Heart left ventricle (tissue), 13 donors: ENCODE measurements around the gene ISLR.

Experiments
- POLR2A ChIP-seq, 2 donors: fragments of 450-650 bp; IDR thresholded peaks; one replicate each; pipeline ENCODE4 v1.6.1; 2017; ENCODE audit warnings: antibody characterized with exemption in 2 of 2, mild to moderate bottlenecking in 2 of 2, moderate library complexity in 2 of 2
- TF ChIP-seq, protein P1 (sequence below), 12 donors: fragments of 200-600 bp; sonication (generic) in 4 of 12; IDR thresholded peaks; one replicate each; pipeline versions ENCODE4 v1.5.0 to v1.8.0; 2018 to 2022; ENCODE audit warnings: antibody characterized with exemption in 12 of 12, mild to moderate bottlenecking in 5 of 12
- donor health status: ischemic (EF 13 %, LVEDD 7.1; RV severe dilation, severe dysfunction).
- donor health status: DM: no; HTN: yes; CAD: no.
- donor health status: DM: no; HTN: no; CAD: no.
- donor health status: ischemic (EF 25% LVEDD 6.9; RV normal size, moderate dysfunction).
- donor health status: ischemic (EF 25% LVEDD 5.7; RV mildly dilated, moderate dysfunction).
- donor health status: ischemic (EF 35%, LVEDD 5.7; RV mildly dilated, moderate dysfunction).
- donor health status: nonischemic (EF 11% LVEDD 7.7; RV severe dilation, severe dysfunction).
- donor health status: DM: yes; HTN: yes; CAD: no.
- donor health status: PGD.
- donor health status: ischemic (EF 29% LVEDD 5.4; RV normal size, mild dysfunction).
- donor health status: nonischemic (EF 23%, LVEDD 6.1; RV moderate dilation, normal function).

DNA sequence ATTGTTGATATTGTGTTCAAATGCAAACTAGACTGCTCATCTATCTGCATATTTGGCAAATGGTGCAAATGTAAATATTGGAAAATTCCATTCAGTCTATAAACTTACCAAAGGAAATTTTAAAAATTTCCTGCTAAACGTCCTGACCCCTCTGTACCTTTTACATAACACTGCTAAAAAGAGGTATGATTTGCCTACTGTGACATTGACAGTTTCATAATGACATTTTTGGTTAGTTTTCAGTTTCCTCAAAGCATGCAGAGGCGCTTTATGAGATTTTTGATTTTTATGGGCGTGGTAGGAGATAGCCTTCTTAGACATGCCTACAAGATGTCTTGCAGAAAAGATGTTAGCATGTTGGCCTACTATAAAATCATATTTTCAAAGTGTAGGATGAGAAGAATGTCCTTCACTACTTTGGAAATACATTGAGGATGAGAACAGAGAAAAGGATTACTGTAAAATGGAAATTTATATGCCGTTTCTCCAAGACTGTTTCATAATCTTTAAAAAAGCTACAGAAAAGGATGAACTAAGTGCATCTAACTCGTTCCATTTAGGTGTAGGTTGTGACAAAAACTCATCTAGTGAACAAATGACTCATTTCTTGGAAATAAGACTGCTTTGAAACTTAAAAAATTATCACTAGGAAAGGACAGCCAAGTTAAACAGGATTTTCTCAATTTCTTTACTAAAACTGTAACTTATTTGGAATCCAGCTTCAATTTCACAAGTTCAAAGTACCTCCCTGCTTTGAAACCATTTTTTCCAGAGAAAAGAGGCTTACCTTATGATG lies 14.5 kb upstream of the ISLR start:
- TF ChIP-seq, protein P1, sequence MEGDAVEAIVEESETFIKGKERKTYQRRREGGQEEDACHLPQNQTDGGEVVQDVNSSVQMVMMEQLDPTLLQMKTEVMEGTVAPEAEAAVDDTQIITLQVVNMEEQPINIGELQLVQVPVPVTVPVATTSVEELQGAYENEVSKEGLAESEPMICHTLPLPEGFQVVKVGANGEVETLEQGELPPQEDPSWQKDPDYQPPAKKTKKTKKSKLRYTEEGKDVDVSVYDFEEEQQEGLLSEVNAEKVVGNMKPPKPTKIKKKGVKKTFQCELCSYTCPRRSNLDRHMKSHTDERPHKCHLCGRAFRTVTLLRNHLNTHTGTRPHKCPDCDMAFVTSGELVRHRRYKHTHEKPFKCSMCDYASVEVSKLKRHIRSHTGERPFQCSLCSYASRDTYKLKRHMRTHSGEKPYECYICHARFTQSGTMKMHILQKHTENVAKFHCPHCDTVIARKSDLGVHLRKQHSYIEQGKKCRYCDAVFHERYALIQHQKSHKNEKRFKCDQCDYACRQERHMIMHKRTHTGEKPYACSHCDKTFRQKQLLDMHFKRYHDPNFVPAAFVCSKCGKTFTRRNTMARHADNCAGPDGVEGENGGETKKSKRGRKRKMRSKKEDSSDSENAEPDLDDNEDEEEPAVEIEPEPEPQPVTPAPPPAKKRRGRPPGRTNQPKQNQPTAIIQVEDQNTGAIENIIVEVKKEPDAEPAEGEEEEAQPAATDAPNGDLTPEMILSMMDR (IDR thresholded peaks at IDR 0.05): no peak
- TF ChIP-seq POLR2A (IDR thresholded peaks at IDR 0.05): no peak
